SK-N-MC (cell line): ENCODE results near the gene TSNAX.

Experiments
- EZH2 ChIP-seq: fragments of 200-600 bp; sonication (generic); IDR thresholded peaks from one replicate; pipeline ENCODE4 v1.6.1; 2017; ENCODE audit warnings: antibody characterized with exemption
- POLR2AphosphoS5 ChIP-seq: IDR thresholded peaks from 2 replicates; pipeline ENCODE4 v1.6.1; 2012; ENCODE audit warnings: mild to moderate bottlenecking, low read depth, low read length, borderline replicate concordance

DNA sequence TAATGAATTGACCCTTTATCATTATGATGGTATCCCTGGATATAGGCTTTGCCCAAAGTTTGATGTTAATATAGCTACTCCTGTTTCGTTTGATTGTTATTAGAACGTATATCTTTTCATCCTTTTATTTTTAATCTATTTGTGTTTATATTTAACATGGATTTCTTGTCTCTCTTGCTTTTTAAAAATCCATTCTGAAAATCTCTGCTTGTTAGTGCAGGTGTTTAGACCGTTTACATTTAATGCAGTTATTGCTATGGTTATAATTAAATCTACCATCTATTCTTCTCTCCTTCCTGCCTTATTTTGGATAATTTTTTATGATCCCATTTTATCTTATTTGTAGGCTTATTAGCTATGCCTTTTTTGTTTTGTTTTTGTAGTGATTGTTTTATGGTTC is 12.4 kb downstream of the TSNAX start:
- TF ChIP-seq EZH2 (no peak), POLR2AphosphoS5 (no peak)
